NT2/D1 (cell line): ENCODE results near the gene MAP3K8.

ENCODE experiments used
- YY1 ChIP-seq: IDR thresholded peaks from 2 replicates; pipeline ENCODE4 v1.6.1; 2011; ENCODE audit not compliant: insufficient read length, insufficient read depth
- ZNF274 ChIP-seq: IDR thresholded peaks from 2 replicates; pipeline ENCODE4 v1.6.1; 2011; ENCODE audit warnings: mild to moderate bottlenecking, low read depth, low read length

GRCh38 chr10:30398788-30399187 lies 35.2 kb upstream of the MAP3K8 start:
- TF ChIP-seq YY1 (no peak), ZNF274 (no peak)
